Left lung (tissue), 10 donors: Measurements from ENCODE around the gene ZBTB45. TPM values are rescaled to one million over a fixed set of nuclear protein-coding genes. Genes with fewer than 3 reads are reported as not detected.

Experiments used
- ATAC-seq: fragments of 200-7000 bp; cut with Tn5 transposase; one replicate; pipeline ENCODE4 v1.9.1; 2020; ENCODE audit warnings: moderate library complexity
- DNase-seq, 4 donors: peaks; one replicate each; pipeline ENCODE4 v3.0.0-alpha.2; 2013 to 2020
- H3K27ac ChIP-seq, 2 donors: fragments of 200-600 bp; sonication (generic) in 1 of 2; one replicate each; pipeline versions ENCODE4 v1.5.0 to v1.8.0; 2020 to 2021
- H3K27me3 ChIP-seq, 2 donors: fragments of 200-600 bp; sonication (generic) in 1 of 2; one replicate each; pipeline versions ENCODE4 v1.5.0 to v1.8.0; 2020 to 2021
- H3K36me3 ChIP-seq, 2 donors: fragments of 200-600 bp; sonication (generic) in 1 of 2; one replicate each; pipeline versions ENCODE4 v1.5.0 to v1.8.0; 2020 to 2021
- H3K4me1 ChIP-seq, 2 donors: fragments of 200-600 bp; one replicate each; pipeline ENCODE4 v1.8.0; 2021
- H3K4me3 ChIP-seq, 2 donors: fragments of 200-600 bp; sonication (generic) in 1 of 2; one replicate each; pipeline versions ENCODE4 v1.5.0 to v1.8.0; 2020 to 2021; ENCODE audit warnings: mild to moderate bottlenecking in 1 of 2
- H3K9me3 ChIP-seq, 2 donors: fragments of 200-600 bp; sonication (generic) in 1 of 2; one replicate each; pipeline versions ENCODE4 v1.5.0 to v1.8.0; 2020 to 2021
- CTCF ChIP-seq, 2 donors: fragments of 200-600 bp; sonication (generic) in 1 of 2; IDR thresholded peaks; one replicate each; pipeline versions ENCODE4 v1.5.0 to v1.8.0; 2021; ENCODE audit warnings: antibody characterized with exemption in 2 of 2
- intact Hi-C, 2 donors: fragments of 100-400 bp; cut with DNase I; formaldehyde crosslinking; loops; one replicate each; pipeline versions ENCODE4 v1.11.2 to v1.14.2; 2022
- polyA plus RNA-seq, 6 donors: library from polyadenylated mRNA; unstranded; fragments of 120-200 nt; gene quantifications; one replicate each; pipeline ENCODE4 v1.2.1, GENCODE V29; 2013; ENCODE audit not compliant: insufficient read length in 6 of 6
- total RNA-seq, 2 donors: library from RNA; stranded (reverse); fragmentation: NEBNext Ultra II Directional; extraction: Animal tissue kit (Norgen Biotek cat#: 25700); gene quantifications; one replicate each; pipeline ENCODE4 v1.2.1, GENCODE V29; 2021
- donor health status: DM: no; HTN: yes; CAD: no.
- donor health status: DM: no; HTN: no; CAD: no.

The ZBTB45 gene
- total and polyA plus RNA-seq, 8 donors = 7.8 to 17.7 (median 12.0) TPM

- DNase-seq (no peak), ATAC-seq (no peak)
- peaks cover 0 to 83% of the 10 kb centered on the region in 2 donors for H3K36me3 ChIP-seq
- TF ChIP-seq CTCF (IDR thresholded peaks at IDR 0.05) = no peak
- no peak overlapping the region for H3K4me3 ChIP-seq
- no peak overlapping the region for H3K27ac ChIP-seq
- intact Hi-C loops = no loop called here
- H3K4me1 ChIP-seq = peaks cover 23 to 44% of the 10 kb centered on the region in 2 donors
- H3K27me3 ChIP-seq = no peaks in the 10 kb centered on the region
- H3K9me3 ChIP-seq = no peaks in the 10 kb centered on the region
These were observed 31.5 kb upstream of the ZBTB45 start for GRCh38 chr19:58551123-58551497.

DNA sequence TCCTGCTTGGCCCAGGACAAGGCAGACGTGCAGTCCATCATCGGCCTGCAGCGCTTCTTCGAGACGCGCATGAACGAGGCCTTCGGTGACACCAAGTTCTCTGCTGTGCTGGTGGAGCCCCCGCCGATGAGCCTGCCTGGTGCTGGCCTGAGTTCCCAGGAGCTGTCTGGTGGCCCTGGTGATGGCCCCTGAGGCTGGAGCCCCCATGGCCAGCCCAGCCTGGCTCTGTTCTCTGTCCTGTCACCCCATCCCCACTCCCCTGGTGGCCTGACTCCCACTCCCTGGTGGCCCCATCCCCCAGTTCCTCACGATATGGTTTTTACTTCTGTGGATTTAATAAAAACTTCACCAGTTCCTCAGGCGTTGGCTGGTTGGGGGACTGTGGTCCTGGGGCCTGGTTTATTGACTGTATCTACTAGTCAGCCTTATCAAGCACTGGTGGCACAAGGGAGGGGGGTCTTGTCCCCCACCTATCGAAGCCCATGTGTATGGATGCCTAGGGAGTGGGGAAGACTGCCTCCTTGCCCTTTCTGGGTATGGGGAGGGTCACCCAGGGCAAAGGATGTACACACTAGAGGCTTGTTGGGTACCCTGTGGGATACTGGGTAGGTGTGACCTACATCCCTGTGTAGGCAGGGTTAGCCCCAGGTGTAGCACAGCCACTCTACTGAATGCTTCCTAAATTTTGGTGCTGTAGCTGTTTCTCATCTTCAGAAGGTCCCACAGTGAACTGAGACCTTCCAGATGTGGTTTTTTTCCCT lies 30.9 kb upstream of the ZBTB45 start:
- TF ChIP-seq CTCF (IDR thresholded peaks at IDR 0.05) = no peak
- Histone ChIP-seq H3K36me3 (peaks cover 0 to 79% of the 10 kb centered on the region in 2 donors), H3K27me3 (no peaks in the 10 kb centered on the region), H3K4me1 (peaks cover 27 to 44% of the 10 kb centered on the region in 2 donors), H3K27ac (no peak overlapping the region), H3K9me3 (no peaks in the 10 kb centered on the region), H3K4me3 (no peak overlapping the region)
- DNase-seq (no peak), ATAC-seq (no peak)
- intact Hi-C loops = no loop called here

GRCh38 chr19:58549664-58550361 lies 30.2 kb upstream of the ZBTB45 start:
- H3K4me1 ChIP-seq = peaks cover 24 to 46% of the 10 kb centered on the region in 2 donors
- no peak for TF ChIP-seq CTCF (IDR thresholded peaks at IDR 0.05)
- intact Hi-C loops = no loop called here

GRCh38 chr19:58548859-58549663 lies 29.5 kb upstream of the ZBTB45 start:
- Histone ChIP-seq H3K27me3 (no peaks in the 10 kb centered on the region), H3K36me3 (peaks cover 0 to 77% of the 10 kb centered on the region in 2 donors), H3K9me3 (no peaks in the 10 kb centered on the region), H3K4me3 (no peak overlapping the region), H3K4me1 (peaks cover 20 to 40% of the 10 kb centered on the region in 2 donors), H3K27ac (no peak overlapping the region)
- no peak for TF ChIP-seq CTCF (IDR thresholded peaks at IDR 0.05)
- ATAC-seq = no peak
- intact Hi-C loops = no loop called here
- DNase-seq = no peak

More at GRCh38 chr19:58549664-58550361, 30.2 kb upstream of the ZBTB45 start:
- no peak overlapping the region for H3K27ac ChIP-seq
- no peaks in the 10 kb centered on the region for H3K27me3 ChIP-seq
- DNase-seq = no peak
- peaks cover 0 to 77% of the 10 kb centered on the region in 2 donors for H3K36me3 ChIP-seq
- no peaks in the 10 kb centered on the region for H3K9me3 ChIP-seq
- no peak for ATAC-seq
- H3K4me3 ChIP-seq = no peak overlapping the region
